GM18907 (cell line): ENCODE data around the gene KRTAP24-1.

Source experiments
- ATAC-seq: cut with Tn5 transposase; IDR thresholded peaks from one replicate; pipeline ENCODE4 v1.9.1; 2021; ENCODE audit warnings: mild to moderate bottlenecking, moderate library complexity; ENCODE audit not compliant: unreplicated experiment

Gene KRTAP24-1

DNA sequence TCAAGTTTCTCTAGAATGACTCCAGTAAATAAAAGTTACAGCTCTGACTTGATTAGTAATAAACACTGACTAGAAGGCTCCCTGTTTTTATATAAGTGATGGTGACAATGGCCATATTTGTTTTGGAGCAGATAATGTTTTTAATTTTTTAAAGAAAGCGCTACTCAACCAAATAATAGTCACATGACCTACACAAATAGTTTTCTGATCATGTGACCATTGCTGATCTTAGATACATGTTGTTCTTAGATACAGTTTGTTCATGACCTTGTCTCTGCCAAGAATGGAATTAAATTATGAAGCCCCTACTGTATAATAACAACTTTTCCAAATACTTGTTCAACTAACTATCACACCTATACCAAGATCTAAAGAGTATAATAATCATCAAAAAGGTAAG, 44.6 kb downstream of the KRTAP24-1 start:
- no peak for ATAC-seq

DNA sequence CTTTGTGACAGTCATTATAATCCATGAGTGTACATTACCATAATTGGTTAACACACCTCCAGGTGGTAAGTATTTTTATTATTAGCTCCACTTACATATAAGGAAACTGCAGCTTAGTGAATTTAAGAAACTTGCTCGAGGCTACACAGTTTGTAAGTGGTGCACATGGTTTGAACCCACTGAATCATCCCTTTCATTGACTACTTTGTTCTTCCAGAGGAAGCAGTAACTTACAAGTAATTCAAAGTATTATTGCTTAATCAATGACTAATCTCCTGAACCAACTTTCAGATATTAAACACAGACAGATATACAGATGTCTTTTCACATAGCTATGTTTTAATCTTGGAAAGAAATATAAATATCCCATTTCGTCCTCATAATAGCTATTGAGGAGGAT, 48.1 kb downstream of the KRTAP24-1 start:
- no peak for ATAC-seq

DNA sequence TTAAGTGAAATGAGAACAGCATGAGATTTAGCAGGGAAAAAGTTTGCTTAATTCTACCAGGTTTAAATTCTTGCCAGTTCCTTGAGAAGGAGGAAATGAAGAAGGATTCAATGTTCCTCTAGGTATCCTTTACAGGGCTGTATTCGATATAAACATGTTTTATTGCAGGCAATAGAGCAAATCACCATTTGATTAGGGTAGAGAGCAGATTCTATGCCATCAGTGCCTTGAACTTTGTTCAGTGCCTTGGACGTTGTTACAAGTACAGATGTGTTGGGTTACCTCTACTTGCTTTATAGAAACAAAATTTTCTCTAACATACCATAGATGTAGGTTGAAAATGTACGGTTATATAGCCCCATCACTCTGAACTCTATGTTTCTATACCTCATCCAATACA, 48.7 kb downstream of the KRTAP24-1 start:
- no peak for ATAC-seq

DNA sequence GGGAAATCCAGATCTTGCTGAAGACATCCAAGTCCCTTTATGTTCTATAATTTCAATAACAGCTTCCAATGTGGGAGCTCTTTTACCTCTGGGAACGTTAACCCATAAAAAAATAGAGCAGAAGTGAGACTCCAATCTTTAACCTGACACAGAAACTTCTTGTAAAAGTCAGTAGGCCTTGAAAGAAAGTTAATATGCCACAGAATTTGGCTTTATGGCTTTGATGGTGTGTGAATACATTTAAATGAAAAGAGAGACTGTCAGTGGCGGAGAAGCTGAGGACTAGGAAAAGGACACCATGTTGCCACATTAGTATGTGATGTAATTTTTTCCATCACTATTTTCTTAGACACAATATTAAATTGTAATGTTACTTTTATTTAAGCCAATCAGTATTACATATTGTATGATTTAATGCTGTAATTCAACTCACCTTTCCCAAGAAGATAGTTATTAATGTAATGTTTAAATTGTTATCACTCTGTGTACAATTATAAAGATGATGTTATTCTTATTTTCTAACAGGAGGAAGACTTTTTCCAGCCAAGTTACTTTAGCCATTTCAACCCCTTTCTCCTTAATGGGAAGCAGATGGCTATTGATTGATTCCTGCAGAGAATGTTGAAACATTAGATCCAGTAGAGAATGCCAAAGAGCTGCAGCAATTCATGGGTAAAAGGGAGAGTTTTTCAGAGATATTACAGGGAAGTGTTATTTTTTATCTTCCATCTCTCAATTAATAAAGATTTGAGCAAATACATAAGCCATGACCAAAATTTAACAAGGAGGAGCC, 49.3 kb downstream of the KRTAP24-1 start:
- no peak for ATAC-seq

DNA sequence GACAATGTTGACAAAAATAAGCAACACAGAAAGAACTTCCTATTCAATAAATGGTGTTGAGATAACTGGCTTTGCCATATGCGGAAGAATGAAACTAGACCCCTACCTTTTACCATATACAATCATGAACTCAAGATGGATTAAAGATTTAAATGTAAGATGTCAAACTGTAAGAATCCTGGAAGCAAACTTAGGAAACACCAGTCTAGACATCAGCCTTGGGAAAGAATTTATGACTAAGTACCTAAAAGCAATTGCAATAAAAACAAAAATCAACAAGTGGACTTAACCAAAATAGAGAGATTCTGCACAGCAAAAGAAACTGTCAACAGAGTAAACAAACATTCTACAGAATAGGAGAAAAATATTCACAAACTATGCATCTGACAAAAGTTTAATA, 50.7 kb downstream of the KRTAP24-1 start:
- no peak for ATAC-seq
